GM10248 (cell line): ENCODE data around the gene SAMM50.

ENCODE experiments used
- CTCF ChIA-PET: fragments of 300-600 bp; sonication (Branson Sonifier 250); formaldehyde crosslinking; extraction: SDS; loops from one replicate; lab custom pipeline; 2021; ENCODE audit warnings: antibody characterized with exemption; lab: Yijun Ruan, JAX
- POLR2A ChIA-PET: fragments of 350-650 bp; sonication (Branson Sonifier 250); formaldehyde crosslinking; extraction: SDS; loops from one replicate; lab custom pipeline; 2020; ENCODE audit warnings: antibody characterized with exemption; lab: Yijun Ruan, JAX
- DNase-seq: peaks from one replicate; pipeline ENCODE4 v3.0.0; 2012; ENCODE audit errors: extremely low spot score
- CTCF ChIP-seq: IDR thresholded peaks from 2 replicates; pipeline ENCODE4 v1.5.1; 2012; ENCODE audit warnings: mild to moderate bottlenecking, low read depth; ENCODE audit errors: extremely low read depth, missing control alignments, control extremely low read depth

The SAMM50 gene

GRCh38 chr22:43974028-43974545 lies 18.8 kb downstream of the SAMM50 start:
- no peak for TF ChIP-seq CTCF
- ChIA-PET CTCF (interaction anchor here (2.6 to 3.0 kb wide), 2 partner anchors 19 to 111 kb away, joined by 9 to 18 read pairs; no protein-coding TSS in a partner anchor), POLR2A (no interaction called here)
- no peak for DNase-seq

GRCh38 chr22:43975041-43975440 lies 19.8 kb downstream of the SAMM50 start:
- CTCF ChIA-PET, result interaction anchor here (2.6 kb wide), 1 partner anchor 110 kb away, joined by 9 read pairs; no protein-coding TSS in a partner anchor
- no peak for TF ChIP-seq CTCF
- no peak for DNase-seq
- POLR2A ChIA-PET, result no interaction called here

GRCh38 chr22:43976861-43977795 lies 21.9 kb downstream of the SAMM50 start:
- CTCF ChIA-PET, result interaction anchor here (1.1 to 2.4 kb wide), 2 partner anchors 16 to 109 kb away, joined by 3 to 11 read pairs; no protein-coding TSS in a partner anchor
- no peak for TF ChIP-seq CTCF

GRCh38 chr22:43978558-43978957 lies 23.3 kb downstream of the SAMM50 start:
- DNase-seq, result no peak
- POLR2A ChIA-PET, result no interaction called here
- CTCF ChIA-PET, result interaction anchor here (2.4 kb wide), 1 partner anchor 15 kb away, joined by 11 read pairs; no protein-coding TSS in a partner anchor
- no peak for TF ChIP-seq CTCF

More at GRCh38 chr22:43976861-43977795, 21.9 kb downstream of the SAMM50 start:
- no peak for DNase-seq
- POLR2A ChIA-PET, result no interaction called here

- DNase-seq, result no peak
- ChIA-PET POLR2A (no interaction called here), CTCF (interaction anchor here (4.8 kb wide), 1 partner anchor 12 kb away, joined by 36 read pairs; no protein-coding TSS in a partner anchor)
- no peak for TF ChIP-seq CTCF
Observed at GRCh38 chr22:43980579-43980978, 25.3 kb downstream of the SAMM50 start.

- no peak for DNase-seq
- ChIA-PET CTCF (interaction anchor here (4.8 kb wide), 1 partner anchor 12 kb away, joined by 36 read pairs; no protein-coding TSS in a partner anchor), POLR2A (no interaction called here)
- no peak for TF ChIP-seq CTCF
Observed at GRCh38 chr22:43980996-43981395, 25.8 kb downstream of the SAMM50 start.
